GM10266 (cell line): ENCODE results near the gene KRTAP10-7.
"Not testable (repeated sequence)": the region's sequence is repeated elsewhere in the genome, so short reads cannot be mapped to it uniquely, and the experiment has no call there.

ENCODE experiments used
- DNase-seq: peaks from one replicate; pipeline ENCODE4 v3.0.0; 2012; ENCODE audit errors: extremely low spot score
- CTCF ChIP-seq: IDR thresholded peaks from 2 replicates; pipeline ENCODE4 v1.5.1; 2012; ENCODE audit warnings: mild to moderate bottlenecking, low read depth; ENCODE audit not compliant: control insufficient read depth, insufficient read depth; ENCODE audit errors: missing control alignments

Gene KRTAP10-7

GRCh38 chr21:44572959-44573583 is 27.3 kb upstream of the KRTAP10-7 start:
- DNase-seq, result peak; percentile 20
- TF ChIP-seq CTCF, result no peak

GRCh38 chr21:44573630-44574456 is 26.6 kb upstream of the KRTAP10-7 start, which contains the start of gene KRTAP10-4:
TSS of gene KRTAP10-4 (plus strand) at chr21:44573729. CDS start at chr21:44573759, 30 bp downstream.
- DNase-seq, result not testable (repeated sequence)

GRCh38 chr21:44574457-44575306 is 25.7 kb upstream of the KRTAP10-7 start:
- DNase-seq, result no peak
- TF ChIP-seq CTCF, result no peak

- no peak for TF ChIP-seq CTCF
These were observed 24.9 kb upstream of the KRTAP10-7 start for GRCh38 chr21:44575307-44576024.

GRCh38 chr21:44576025-44576420 is 24.4 kb upstream of the KRTAP10-7 start:
- TF ChIP-seq CTCF, result no peak
- no peak for DNase-seq

More at GRCh38 chr21:44575307-44576024, 24.9 kb upstream of the KRTAP10-7 start:
- no peak for DNase-seq

GRCh38 chr21:44578371-44579055 is 21.9 kb upstream of the KRTAP10-7 start:
- DNase-seq, result no peak
- no peak for TF ChIP-seq CTCF
